ENCODE measurements around the gene KAT7. TPM values are rescaled to one million over a fixed set of nuclear protein-coding genes. Genes with fewer than 3 reads are reported as not detected.

KAT7 gene
- total RNA-seq, 3 donors from 2014 or later (not counting 1 experiment from before 2014, with no cell fraction given), result 195 to 231 (median 213) TPM

DNA sequence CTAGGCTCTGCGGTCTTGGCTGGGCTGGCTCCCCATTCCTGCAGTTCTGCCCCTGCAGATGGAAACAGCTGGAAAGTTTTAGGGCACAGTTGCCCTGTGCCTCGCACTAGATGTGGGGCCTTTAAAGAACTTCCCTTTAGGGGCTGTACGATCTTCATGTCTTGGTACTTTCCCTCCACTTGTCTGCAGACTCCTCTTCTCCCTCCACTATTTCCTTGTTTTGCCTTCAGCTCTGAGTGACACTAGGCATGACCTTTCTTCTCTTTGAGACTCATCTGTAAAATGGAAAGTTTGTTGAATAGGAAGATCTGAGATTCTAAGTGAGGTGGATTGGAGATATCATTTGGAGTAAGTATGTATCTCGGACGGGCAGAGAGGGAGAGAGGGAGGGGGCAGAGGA is 65.6 kb downstream of the KAT7 start:
- Mint-ChIP-seq H3K4me3 (no peak overlapping the region), H3K4me1 (peaks cover 7 to 16% of the 10 kb centered on the region in 2 donors), H3K27ac (no peak overlapping the region), H3K36me3 (no peaks in the 10 kb centered on the region), H3K9me3 (no peaks in the 10 kb centered on the region), H3K27me3 (ENCODE audit: low read depth in 2 of 2) (peaks cover 0 to 4% of the 10 kb centered on the region in 2 donors)
- TF ChIP-seq, protein P1, sequence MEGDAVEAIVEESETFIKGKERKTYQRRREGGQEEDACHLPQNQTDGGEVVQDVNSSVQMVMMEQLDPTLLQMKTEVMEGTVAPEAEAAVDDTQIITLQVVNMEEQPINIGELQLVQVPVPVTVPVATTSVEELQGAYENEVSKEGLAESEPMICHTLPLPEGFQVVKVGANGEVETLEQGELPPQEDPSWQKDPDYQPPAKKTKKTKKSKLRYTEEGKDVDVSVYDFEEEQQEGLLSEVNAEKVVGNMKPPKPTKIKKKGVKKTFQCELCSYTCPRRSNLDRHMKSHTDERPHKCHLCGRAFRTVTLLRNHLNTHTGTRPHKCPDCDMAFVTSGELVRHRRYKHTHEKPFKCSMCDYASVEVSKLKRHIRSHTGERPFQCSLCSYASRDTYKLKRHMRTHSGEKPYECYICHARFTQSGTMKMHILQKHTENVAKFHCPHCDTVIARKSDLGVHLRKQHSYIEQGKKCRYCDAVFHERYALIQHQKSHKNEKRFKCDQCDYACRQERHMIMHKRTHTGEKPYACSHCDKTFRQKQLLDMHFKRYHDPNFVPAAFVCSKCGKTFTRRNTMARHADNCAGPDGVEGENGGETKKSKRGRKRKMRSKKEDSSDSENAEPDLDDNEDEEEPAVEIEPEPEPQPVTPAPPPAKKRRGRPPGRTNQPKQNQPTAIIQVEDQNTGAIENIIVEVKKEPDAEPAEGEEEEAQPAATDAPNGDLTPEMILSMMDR (IDR thresholded peaks at IDR 0.05), result no peak
- no peaks in the 10 kb centered on the region for H3K27me3 ChIP-seq (ENCODE audit: control insufficient read depth, insufficient read depth, low read length)
- H3K4me3 ChIP-seq (ENCODE audit: low read length), result no peak overlapping the region
- no peak overlapping the region for H3K27ac ChIP-seq (ENCODE audit: low read length)
- peaks cover 18% of the 10 kb centered on the region for H3K4me1 ChIP-seq (ENCODE audit: control insufficient read depth, insufficient read depth, low read length)
- ATAC-seq, result no peak
- no peak for DNase-seq
- no peaks in the 10 kb centered on the region for H3K9me3 ChIP-seq (ENCODE audit: control insufficient read depth, insufficient read depth, low read length)
- intact Hi-C loops (cut with micrococcal nuclease), result loop anchor here (5.0 kb wide), 2 partner anchors 137 to 157 kb away; no protein-coding TSS in a partner anchor
- H3K36me3 ChIP-seq (ENCODE audit: control insufficient read depth, insufficient read depth, low read length), result no peaks in the 10 kb centered on the region
- 89% methylated on average over 5 of the region's 5 CpGs for WGBS (ENCODE audit: insufficient coverage)

DNA sequence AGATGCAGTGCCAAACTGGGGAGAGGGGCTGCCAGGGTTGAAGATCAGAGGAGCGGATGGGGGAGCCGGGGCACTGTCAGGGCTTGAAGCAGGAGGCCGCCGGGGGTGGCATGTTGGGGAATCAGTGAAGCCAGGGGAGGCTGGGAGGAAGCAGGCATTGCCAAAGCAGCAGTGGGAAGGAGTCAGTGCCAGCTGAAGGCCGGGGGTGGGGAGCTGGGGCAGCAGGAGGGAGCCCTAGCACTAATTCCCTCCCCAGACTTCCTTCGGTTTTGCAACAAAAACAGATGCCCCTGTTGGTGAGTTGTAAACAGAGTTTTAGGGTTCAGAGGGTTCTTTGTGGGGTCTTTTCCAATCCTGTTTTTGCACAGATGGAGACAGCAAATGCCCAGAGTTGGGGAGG is 70.3 kb downstream of the KAT7 start:
- intact Hi-C loops (cut with micrococcal nuclease), result no loop called here
- peaks cover 0 to 11% of the 10 kb centered on the region in 2 donors for H3K27me3 Mint-ChIP-seq (ENCODE audit: low read depth in 2 of 2)
- no peak overlapping the region for H3K4me3 Mint-ChIP-seq

DNA sequence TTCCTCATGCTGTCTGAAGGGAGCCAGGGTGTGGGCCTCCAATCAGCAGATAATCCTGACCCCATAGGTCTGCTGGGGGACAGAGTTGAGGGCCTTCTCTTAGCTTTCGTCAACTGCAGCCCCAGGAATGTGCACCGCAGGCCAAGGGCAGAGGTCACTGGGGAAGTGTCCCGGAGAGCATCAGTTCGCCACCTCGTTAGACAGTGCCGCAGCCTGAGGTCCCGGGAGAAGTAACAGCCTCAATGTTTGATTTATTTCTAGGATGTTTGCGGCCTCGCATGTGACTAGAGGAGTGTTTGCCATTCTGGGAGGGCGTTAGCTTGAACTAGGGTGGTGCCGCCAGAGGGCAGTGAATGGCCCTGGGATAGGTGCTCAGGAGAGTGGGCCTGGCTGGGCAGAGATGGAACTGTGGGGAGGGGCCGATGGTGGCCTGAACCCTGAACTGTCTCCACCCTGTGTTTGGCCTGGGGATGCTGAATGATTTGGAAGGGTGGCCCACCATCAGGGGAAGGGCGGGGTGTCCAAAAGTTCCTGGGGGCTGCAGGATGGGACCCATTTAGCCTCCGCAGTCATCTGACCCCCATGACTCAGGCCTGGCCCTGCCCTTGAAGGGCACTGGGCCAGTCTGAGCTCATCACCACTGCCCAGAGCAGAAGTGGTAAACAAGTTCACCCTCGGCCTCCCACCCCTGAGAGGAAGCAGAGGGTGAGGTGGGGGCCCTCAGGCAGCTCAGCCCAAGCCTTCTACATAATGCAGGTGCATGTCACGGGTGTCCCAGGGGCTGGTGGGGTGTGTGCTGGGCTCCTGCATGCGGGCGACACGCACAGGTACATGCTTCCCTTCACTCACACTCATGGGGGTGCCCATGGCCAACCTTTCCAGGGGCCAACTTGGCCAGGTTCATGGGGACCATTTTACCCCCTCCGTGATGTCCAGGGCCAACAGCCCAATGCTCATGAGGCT is 71.8 kb downstream of the KAT7 start:
- no peak for ATAC-seq
- H3K4me3 Mint-ChIP-seq, result no peak overlapping the region

More for the DNA sequence above, 70.3 kb downstream of the KAT7 start:
- Histone ChIP-seq H3K27me3 (ENCODE audit: control insufficient read depth, insufficient read depth, low read length) (peaks cover 3% of the 10 kb centered on the region), H3K4me3 (ENCODE audit: low read length) (no peak overlapping the region), H3K27ac (ENCODE audit: low read length) (no peak overlapping the region), H3K4me1 (ENCODE audit: control insufficient read depth, insufficient read depth, low read length) (peaks cover 4% of the 10 kb centered on the region), H3K9me3 (ENCODE audit: control insufficient read depth, insufficient read depth, low read length) (no peaks in the 10 kb centered on the region), H3K36me3 (ENCODE audit: control insufficient read depth, insufficient read depth, low read length) (no peaks in the 10 kb centered on the region)
- WGBS (ENCODE audit: insufficient coverage), result 38% methylated on average over 5 of the region's 6 CpGs
- no peaks in the 10 kb centered on the region for H3K4me1 Mint-ChIP-seq
- no peak for ATAC-seq
- DNase-seq, result no peak
- H3K36me3 Mint-ChIP-seq, result no peaks in the 10 kb centered on the region
- no peak overlapping the region for H3K27ac Mint-ChIP-seq
- TF ChIP-seq, protein P1 (IDR thresholded peaks at IDR 0.05), result no peak
- no peaks in the 10 kb centered on the region for H3K9me3 Mint-ChIP-seq

More for the DNA sequence above, 71.8 kb downstream of the KAT7 start:
- Histone ChIP-seq H3K27ac (ENCODE audit: low read length) (no peak overlapping the region), H3K9me3 (ENCODE audit: control insufficient read depth, insufficient read depth, low read length) (no peaks in the 10 kb centered on the region), H3K36me3 (ENCODE audit: control insufficient read depth, insufficient read depth, low read length) (no peaks in the 10 kb centered on the region), H3K4me3 (ENCODE audit: low read length) (no peak overlapping the region), H3K4me1 (ENCODE audit: control insufficient read depth, insufficient read depth, low read length) (peaks cover 4% of the 10 kb centered on the region), H3K27me3 (ENCODE audit: control insufficient read depth, insufficient read depth, low read length) (peaks cover 3% of the 10 kb centered on the region)
- Mint-ChIP-seq H3K36me3 (no peaks in the 10 kb centered on the region), H3K4me1 (no peaks in the 10 kb centered on the region), H3K27me3 (ENCODE audit: low read depth in 2 of 2) (peaks cover 0 to 11% of the 10 kb centered on the region in 2 donors), H3K27ac (no peak overlapping the region), H3K9me3 (no peaks in the 10 kb centered on the region)
- TF ChIP-seq, protein P1 (IDR thresholded peaks at IDR 0.05), result no peak
- intact Hi-C loops (cut with micrococcal nuclease), result no loop called here
- DNase-seq, result no peak
- 76% methylated on average over 20 of the region's 20 CpGs for WGBS (ENCODE audit: insufficient coverage)

Data from natural killer cell (primary cell).